Measurements from ENCODE around the gene PKN1. TPM values are rescaled to one million over a fixed set of nuclear protein-coding genes. Genes with fewer than 3 reads are reported as not detected.

The PKN1 gene
- total and polyA plus RNA-seq, 10 of the 15 experiments (the other 5 are each of a cell fraction or from before 2014, with no cell fraction given), result 1.0 to 189 (median 52.7) TPM

GRCh38 chr19:14477418-14478112 is 44.5 kb downstream of the PKN1 start:
- no peaks in the 10 kb centered on the region; a peak in 1 of 4 replicates for H3K36me3 ChIP-seq (ENCODE audit: control insufficient read depth in 2 of 2, insufficient read depth in 2 of 2, low read length in 1 of 2)
- H4K20me1 ChIP-seq (ENCODE audit: control insufficient read depth, insufficient read depth), result no peaks in the 10 kb centered on the region; the same call in 1 of the 2 replicates
- H3K4me3 ChIP-seq, result no peak overlapping the region
- H3K27me3 ChIP-seq (replicated peaks in 1 of 2; ENCODE audit: control insufficient read depth in 2 of 2, insufficient read depth in 2 of 2, low read length in 1 of 2), result peaks cover 5 to 6% of the 10 kb centered on the region in 2 experiments; a peak in 3 of 4 replicates
- FAIRE-seq (no peak), DNase-seq (ENCODE audit: low read depth, low spot score) (no peak), ATAC-seq (no peak)
- WGBS (ENCODE audit: insufficient coverage, insufficient replicate concordance, low lambda C conversion rate, missing lambda C conversion rate), result 49% methylated on average over 10 of the region's 10 CpGs
- SMC1A ChIA-PET (ENCODE audit: uncharacterized antibody, unreplicated experiment), result interaction anchor here (1.2 kb wide), 1 partner anchor 129 kb away, joined by 4 read pairs; no protein-coding TSS in a partner anchor
- H3K9ac ChIP-seq (ENCODE audit: control insufficient read depth, insufficient read depth, low read length), result no peak overlapping the region
- RAD21 ChIA-PET (ENCODE audit: unreplicated experiment), result interaction anchor here (1.6 kb wide), 1 partner anchor 46 kb away, joined by 6 read pairs; no protein-coding TSS in a partner anchor
- no peaks in the 10 kb centered on the region for H3K79me2 ChIP-seq (ENCODE audit: control insufficient read depth, insufficient read depth, low read length)
- no TSS peak for BruUV-seq (replicated peaks)
- no peak overlapping the region for H3K27ac ChIP-seq (ENCODE audit: control insufficient read depth, insufficient read depth)
- H3K4me1 ChIP-seq (ENCODE audit: control insufficient read depth, insufficient read depth, low read length), result no peaks in the 10 kb centered on the region; the same call in 1 of the 2 replicates
- H3K9me3 ChIP-seq (replicated peaks; ENCODE audit: control insufficient read depth, insufficient read depth, low read length), result no peaks in the 10 kb centered on the region
- CTCF ChIA-PET, result interaction anchor here (0.6 to 5.1 kb wide), 4 partner anchors 11 to 279 kb away, joined by 4 to 42 read pairs (median 8); partner anchors contain the start of gene PKN1
- no peak overlapping the region for H2AFZ ChIP-seq (ENCODE audit: control insufficient read depth, low read depth, low read length)
- no peak overlapping the region for H3K4me2 ChIP-seq (ENCODE audit: control insufficient read depth, insufficient read depth)
- in situ Hi-C loops (cut with MboI), result no loop called here
- intact Hi-C loops (cut with micrococcal nuclease; ENCODE audit: unreplicated experiment), result loop anchor here (10.0 kb wide), 1 partner anchor 123 kb away; no protein-coding TSS in a partner anchor
- POLR2A ChIA-PET, result no interaction called here
- TF ChIP-seq ATF7 (IDR thresholded peaks at IDR 0.05; ENCODE audit: low read depth), result no peak
- no peak for TF ChIP-seq WRNIP1 (IDR thresholded peaks at IDR 0.05; ENCODE audit: borderline replicate concordance, low read depth, low read length)
- no peak for TF ChIP-seq CUX1 (IDR thresholded peaks at IDR 0.05; ENCODE audit: insufficient replicate concordance, low read depth, low read length)
- no peak for TF ChIP-seq BACH1 (IDR thresholded peaks at IDR 0.05; ENCODE audit: borderline replicate concordance)
- no peak for TF ChIP-seq USF2 (IDR thresholded peaks at IDR 0.05; ENCODE audit: borderline replicate concordance, low read depth, low read length)
- TF ChIP-seq BMI1 (IDR thresholded peaks at IDR 0.05; ENCODE audit: borderline replicate concordance), result no peak
- no peak for TF ChIP-seq SIX5 (IDR thresholded peaks at IDR 0.05; ENCODE audit: low read depth, low read length, severe bottlenecking)
- TF ChIP-seq MYB (IDR thresholded peaks at IDR 0.05; ENCODE audit: borderline replicate concordance, low read depth, low read length), result no peak
- no peak for TF ChIP-seq ETV6 (conservative IDR thresholded peaks at IDR 0.05 in 1 of 2, IDR thresholded peaks at IDR 0.05 in 1 of 2; ENCODE audit: borderline replicate concordance in 1 of 2, low read depth in 1 of 2)
- no peak for TF ChIP-seq RUNX3 (IDR thresholded peaks at IDR 0.05; ENCODE audit: low read length)
- TF ChIP-seq IRF3 (IDR thresholded peaks at IDR 0.05), result no peak

Measured in GM12878 (cell line).